Right lung (tissue), 5 donors: ENCODE results near the gene KRT35. TPM values are rescaled to one million over a fixed set of nuclear protein-coding genes. Genes with fewer than 3 reads are reported as not detected.
"Not testable (repeated sequence)": the region's sequence is repeated elsewhere in the genome, so short reads cannot be mapped to it uniquely, and the experiment has no call there.

Source experiments
- DNase-seq, 2 donors: peaks; one replicate each; pipeline ENCODE4 v3.0.0-alpha.2; 2013
- polyA plus RNA-seq, 5 donors: library from polyadenylated mRNA; unstranded; fragments of 120-200 nt; gene quantifications; one replicate each; pipeline versions ENCODE4 v1.2.1 to v1.2.3, GENCODE V29; 2013; ENCODE audit warnings: inconsistent platforms in 1 of 5, low replicate concordance in 1 of 5; ENCODE audit not compliant: insufficient read length in 5 of 5, insufficient read depth in 1 of 5

Gene KRT35
- polyA plus RNA-seq, 5 donors = not detected

DNA sequence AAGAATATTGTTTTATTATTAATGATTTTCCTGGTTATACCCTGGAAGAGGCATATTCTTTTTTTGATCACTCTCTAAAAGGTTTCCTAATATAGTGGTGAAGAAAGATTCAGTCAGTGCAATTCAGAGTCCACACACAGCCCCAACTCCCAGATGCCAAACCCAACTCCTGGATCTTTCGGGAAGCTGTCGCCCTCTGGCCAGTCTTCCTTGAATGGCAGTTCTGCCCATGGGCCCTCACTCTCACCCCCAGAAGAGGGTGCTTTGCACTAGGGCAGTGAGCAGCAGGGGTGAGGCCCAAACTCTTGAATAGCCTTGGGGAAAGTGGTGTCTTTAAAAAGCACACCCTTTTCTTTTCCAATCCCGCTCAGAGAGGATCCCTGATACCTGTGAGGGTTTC is 24.7 kb downstream of the KRT35 start:
- no peak for DNase-seq

DNA sequence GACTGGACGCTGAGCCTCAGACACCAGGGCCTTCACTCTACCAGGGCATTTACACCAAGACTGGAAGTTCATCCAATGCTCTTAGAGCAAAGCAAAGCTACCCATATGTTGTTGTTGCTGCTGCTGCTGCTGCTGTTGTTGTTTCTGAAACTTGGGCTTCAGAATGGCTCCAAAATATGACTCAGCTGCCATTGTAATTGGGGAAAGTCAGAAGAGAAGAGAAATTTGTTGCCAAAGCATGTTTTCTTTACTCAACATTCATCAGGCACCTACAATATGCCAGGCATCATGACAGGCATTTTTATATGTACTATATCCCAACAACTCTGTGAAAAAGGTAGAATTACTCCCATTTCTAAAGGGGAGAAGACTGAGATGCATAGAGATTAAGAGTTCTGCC is 25.7 kb downstream of the KRT35 start:
- no peak for DNase-seq

DNA sequence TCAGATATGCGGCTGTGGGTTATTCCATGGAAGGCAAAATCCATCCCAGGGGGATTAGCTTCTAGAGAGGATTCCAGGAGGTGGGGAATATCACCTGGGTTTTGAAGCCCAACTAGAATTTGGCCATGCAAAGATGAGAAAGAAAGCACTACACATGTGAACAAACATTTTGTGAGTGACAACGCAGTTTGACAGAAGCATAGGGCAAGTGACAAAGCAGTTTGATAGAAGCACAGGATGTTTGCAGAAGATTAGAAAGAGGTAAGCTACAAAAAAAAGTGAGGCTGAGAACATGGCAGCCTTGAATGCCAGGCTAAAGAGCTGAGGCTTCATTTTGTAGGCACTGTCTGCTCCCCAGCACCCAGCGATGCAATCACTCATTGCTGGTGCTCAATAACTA is 27.9 kb downstream of the KRT35 start:
- no peak for DNase-seq

DNA sequence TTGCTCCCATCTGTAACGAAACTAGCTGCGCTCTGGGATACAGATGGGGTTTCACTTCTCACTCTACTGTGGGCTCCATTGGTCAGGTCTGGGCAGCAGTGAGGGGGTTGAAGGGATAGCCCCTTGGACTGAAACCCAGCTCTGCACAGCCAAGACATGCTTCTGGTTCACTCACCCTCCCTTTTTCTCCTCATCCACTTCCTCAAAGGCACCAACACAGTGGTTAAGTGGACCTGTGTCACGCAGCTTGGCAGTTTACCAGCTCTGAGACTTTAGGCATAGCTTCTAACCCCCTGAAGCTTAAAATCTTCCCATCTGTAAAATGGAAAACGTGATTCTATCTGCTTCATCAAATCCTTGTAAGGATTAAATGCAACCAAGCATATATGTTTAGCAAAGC is 28.7 kb downstream of the KRT35 start:
- no peak for DNase-seq

DNA sequence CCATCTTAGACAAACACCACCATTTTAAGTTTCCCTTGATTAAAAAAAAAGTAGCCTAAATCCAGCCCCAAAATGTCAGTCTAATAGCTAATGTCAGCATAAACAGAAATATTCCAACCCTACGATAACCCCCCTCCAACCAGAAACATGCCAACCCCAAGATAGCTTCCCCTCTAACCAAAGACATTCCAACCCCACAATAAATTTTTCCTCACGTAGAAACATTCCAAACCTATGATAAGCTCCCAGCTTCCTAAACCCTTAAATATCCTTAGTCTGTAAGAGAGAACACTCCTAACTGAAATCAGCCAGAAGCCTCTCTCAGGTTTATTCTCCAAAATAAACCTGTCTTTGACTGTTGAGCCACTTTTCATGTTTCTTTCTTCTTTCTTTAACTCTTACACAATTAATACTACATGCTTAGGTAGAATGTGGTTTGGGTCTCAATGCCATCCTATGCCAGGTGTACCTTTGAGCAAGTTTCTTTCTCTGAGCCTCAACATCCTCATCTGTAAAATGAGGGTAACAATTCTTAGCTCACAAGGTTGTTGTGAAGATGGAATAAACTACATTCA is 29.7 kb downstream of the KRT35 start:
- DNase-seq = no peak

DNA sequence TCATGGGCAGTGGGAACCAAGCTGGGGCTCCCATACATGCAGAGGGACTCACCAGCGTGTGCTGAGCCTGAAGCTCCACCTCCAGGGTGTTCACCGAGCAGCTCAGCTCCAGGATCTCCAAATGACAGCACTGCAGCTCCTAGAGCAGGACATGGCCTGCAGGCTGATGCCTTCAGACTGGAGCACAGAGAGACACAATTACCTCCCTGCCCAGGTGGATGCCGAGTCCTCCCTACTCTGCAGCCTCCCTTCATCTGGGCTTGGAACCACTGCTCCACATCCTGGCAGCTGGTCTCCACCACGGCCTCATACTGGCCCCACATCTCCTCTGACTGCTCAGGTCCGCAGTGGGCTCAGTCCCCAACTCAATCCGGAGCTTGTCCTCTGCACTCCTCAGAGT is 31.9 kb downstream of the KRT35 start:
- no peak for DNase-seq

DNA sequence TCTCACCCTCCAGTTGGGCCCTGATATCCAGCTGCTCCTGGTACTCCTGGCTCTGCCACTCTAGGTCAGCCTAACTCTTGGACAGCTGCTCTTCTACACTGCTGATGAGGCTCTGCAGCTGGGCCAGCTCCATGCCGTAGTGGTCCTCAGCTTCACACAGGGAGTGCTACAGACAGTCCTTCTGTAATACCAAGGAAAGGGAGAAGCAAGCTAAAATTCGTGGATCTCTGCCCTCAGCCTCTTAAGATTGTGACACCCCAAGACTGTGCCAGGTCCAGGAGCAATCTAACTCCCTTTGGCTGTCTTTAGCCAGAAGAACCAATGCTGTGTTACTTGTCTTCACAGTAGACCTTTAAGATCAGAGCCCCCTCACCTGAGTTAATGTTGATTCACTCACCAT is 32.4 kb downstream of the KRT35 start:
- no peak for DNase-seq

DNA sequence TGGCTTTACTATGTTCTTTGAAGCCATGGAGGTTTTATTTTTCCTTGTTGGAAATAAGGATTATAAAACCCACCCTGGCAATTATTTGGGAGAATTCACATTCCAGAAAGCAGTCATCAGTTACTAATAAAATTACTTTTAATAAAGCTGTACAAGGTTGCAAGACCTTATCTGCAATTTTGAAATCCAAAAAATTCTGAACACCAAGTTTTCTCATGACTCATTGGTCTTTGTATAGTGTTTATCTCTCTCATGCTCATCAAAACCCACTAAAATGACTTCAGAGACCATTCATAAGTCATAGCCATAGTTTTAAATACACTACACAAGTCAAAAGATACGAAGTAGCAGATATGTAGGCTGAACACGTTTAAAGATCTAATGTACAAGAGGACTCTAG is 34.1 kb downstream of the KRT35 start:
- no peak for DNase-seq

DNA sequence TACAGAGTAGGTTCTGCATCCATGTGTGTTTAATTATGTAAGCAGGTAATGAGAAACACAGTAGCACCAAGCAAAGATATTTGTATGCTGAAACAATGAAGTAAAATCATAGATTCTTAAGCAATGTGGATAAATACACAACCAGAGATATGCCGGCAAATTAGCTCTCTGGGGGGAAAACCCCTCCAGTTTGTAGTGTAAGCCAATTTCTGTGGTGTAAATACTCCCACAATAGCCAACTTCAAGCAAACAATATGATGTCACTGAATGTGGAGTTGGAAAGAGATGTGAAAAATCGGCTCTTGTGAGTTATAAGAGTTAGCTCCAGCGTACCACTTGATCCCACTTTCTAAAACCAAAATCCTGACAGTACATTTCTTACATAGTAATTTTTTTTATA is 36.3 kb downstream of the KRT35 start:
- no peak for DNase-seq

DNA sequence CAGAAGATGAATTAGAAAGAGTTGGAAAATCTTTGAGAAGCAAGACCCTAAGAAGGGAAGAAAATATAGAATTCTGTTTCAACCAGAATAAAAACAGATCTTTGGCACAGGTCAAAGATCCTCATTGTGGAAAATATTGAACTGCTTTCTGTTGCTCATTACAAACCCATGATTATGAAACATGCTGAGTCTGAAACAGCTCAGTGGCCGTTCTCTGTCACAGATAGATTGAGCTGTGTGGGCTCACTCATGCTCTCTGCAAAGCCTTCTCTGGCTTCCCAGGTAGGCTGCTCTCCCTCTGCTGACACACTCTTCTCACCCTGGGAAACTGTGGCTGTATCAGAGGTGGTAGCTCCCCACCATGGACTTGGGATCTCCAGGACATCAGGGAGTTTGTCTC is 36.8 kb downstream of the KRT35 start:
- DNase-seq = no peak

DNA sequence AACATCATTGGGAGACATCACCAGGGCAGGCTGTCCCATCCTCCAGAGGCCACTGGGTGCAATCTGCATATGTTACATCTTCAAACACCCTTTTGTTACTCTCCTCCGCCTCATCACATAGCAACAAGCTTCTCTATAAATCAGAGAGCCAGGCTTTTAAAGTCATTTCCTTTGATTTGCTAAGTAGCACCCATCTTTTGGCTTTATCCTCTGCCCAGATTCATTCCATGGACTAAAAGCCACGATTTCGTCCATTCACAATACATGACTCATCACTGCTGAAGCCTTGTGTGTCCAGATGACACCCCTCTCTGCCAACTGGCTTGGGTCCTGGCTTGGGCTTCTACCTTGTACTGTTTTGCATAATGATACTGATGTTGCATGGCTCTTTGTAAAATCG is 38.2 kb downstream of the KRT35 start:
- DNase-seq = no peak

DNA sequence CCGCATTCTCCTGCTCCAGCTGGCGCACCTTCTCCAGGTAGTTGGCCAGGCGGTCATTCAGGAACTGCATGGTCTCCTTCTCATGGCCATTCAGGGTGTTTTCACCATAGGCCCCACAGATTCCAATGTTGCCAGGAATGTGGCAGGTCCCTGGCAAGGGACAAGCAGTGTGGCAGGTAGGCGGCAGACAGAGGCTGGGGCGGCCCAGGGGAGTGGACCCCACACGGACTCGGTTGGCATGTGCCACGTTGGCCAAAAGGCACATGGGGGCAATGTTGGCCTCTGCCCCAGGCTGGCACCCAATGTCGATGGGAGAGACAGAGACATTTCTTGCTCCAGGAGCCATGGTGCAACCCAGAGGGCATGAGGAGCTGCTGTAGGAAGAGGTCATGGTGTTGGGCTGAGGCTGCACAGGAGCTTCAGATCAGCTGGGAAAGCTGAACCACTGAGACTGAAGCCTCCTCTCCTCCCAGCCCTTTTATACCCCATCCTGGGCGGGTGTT is 40.4 kb downstream of the KRT35 start, which contains the start of gene KRT38:
Gene KRT38 (minus strand): TSS at position 453 of the 503 bp plus-strand sequence. CDS start 62 bp downstream, at position 391.
- DNase-seq = no peak

DNA sequence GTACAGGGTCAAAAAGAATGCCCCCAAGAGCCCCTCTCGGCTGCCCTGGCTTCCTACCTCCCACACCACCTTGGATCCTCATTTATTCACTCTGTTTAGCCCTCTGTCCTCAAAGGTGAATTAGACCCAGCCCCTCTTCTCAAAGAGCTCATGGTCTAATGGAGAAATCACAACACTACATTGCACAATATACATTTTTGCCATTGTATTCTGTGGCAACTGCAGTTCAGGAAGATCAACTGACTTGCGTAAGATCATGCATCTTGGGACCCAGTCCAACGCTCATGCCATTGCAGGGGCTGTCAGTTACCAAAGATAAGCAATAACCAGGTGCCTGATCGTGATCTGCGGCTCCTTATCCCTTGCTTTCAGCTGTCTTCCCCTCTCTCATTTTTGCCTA is 41.6 kb downstream of the KRT35 start:
- DNase-seq = no peak

DNA sequence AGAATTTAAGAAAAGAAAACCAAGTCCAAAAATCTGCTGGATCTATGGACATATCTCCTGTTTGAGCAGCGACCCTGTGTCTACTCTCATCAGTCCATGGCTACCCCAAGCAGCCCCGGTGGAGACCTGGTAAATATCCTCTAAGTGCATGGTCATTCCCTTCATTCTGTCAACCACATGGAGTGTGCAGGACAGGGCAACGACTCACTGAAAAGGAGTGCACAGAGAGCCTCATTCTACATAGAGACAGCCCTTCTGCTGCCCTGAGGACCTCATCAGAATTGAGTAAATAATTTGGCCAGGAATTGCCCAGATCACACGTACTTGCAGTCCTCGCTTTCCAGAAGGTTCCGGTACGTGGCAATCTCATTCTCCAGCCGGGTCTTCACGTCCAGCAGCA is 43.2 kb downstream of the KRT35 start:
- DNase-seq = no peak

DNA sequence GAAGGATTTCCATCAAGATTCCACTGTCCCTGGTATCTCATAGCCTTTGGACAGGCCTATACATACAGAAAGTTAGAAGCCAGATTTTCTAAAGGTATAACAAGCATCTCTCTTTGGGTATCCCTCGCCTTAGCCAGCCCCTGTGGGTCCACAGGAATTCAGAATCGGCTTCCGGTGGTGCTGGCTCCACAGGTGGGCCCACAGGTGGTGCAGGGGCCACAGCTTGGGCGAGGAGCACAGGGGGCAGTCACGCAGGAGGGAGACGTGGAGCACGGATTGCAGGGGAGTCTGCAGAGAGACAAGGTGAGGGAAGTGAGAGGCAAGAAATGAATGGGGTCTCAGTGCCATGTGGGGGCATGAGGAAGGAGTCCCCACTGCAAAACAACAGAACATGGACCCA is 43.7 kb downstream of the KRT35 start:
- no peak for DNase-seq

DNA sequence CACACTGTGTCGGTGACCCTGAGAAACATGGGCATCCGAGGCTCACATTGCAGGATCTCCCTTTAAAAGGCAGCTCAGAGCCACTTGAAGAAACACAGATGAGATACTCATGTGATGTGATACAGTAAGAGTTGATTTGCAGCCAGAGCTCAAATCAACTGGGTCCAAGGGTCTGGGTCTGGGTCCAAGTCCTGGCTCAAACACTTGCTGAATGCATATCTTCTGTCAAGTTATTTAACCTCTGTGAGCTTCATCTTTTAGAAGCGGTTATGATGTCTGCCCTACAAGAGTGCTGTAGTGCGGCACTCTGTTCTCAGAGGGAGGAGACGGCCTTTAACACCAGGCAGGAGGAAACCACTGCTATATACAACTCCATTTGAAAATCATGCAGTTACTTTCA is 46.5 kb downstream of the KRT35 start:
- DNase-seq = no peak

DNA sequence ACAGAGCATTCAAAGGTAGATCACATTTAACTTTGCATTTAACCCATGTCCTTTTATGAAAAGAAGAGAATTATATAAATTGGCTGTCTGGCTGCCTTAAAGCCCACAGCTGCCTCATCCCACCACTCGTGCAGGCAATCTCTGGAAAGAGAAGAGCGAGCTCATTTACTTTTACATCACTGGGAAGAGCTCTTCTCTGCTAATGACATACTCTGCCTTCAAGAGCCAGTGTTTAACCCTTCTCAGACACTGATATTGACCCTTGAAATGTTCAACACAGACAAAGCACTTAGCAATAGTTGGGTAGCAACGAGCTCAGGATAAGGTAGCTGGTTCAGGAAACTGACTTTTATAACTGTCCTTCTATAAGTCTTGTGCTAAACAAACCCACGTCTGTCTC is 46.9 kb downstream of the KRT35 start:
- no peak for DNase-seq

DNA sequence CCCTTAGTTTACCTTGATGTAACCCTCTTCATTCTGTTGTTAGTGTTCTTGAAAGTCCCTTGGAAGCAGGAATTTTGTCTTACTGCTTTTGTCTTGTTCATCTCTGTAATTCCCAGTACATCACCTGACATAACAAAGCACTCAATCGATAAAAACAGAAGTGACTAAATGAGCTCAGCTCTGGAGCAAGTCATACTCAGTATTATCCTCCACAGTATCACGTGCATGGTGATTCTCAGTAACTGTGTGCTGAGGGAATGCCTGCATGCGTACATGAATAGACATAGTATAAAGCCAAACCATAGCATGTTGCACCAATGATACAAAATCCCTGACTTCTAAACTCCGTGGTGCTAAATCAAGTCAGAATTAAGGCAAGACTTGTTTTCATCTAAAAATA is 47.4 kb downstream of the KRT35 start:
- DNase-seq = no peak

DNA sequence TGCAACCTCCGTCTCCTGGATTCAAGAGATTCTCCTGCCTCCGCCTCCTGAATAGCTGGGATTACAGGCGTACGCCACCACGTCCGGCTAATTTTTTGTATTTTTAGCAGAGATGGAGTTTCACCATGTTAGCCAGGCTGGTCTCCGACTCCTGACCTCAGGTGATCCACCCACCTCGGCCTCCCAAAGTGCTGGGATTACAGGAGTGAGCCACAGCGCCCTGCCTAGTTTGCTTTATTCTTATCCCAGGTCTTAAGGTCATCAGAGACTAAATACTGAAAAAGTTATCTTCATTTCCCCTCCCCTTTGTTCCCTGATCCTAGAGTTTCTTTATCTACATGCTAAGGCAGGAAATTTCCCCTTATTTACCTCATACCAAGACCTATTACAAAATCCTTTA is 50.6 kb downstream of the KRT35 start:
- not testable (repeated sequence) for DNase-seq

DNA sequence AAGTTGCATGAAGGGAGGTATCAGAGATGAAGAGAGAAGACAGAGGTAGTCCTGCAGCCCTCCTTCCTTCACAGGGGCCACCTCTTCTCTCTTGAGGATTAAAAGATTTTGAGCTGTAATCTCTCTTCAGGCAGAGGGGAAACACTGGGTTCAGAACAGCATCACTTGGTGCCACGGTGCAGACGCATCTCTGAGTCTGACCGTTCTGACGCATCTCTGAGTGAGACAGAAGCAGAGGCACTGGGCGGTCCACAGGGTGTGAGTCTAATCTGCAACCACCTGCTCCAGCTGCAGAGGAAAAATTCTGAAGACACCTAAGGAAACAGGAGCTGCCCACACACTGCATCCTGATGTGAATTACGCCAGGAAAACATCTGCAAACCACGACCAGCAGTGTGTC is 51.3 kb downstream of the KRT35 start:
- no peak for DNase-seq

DNA sequence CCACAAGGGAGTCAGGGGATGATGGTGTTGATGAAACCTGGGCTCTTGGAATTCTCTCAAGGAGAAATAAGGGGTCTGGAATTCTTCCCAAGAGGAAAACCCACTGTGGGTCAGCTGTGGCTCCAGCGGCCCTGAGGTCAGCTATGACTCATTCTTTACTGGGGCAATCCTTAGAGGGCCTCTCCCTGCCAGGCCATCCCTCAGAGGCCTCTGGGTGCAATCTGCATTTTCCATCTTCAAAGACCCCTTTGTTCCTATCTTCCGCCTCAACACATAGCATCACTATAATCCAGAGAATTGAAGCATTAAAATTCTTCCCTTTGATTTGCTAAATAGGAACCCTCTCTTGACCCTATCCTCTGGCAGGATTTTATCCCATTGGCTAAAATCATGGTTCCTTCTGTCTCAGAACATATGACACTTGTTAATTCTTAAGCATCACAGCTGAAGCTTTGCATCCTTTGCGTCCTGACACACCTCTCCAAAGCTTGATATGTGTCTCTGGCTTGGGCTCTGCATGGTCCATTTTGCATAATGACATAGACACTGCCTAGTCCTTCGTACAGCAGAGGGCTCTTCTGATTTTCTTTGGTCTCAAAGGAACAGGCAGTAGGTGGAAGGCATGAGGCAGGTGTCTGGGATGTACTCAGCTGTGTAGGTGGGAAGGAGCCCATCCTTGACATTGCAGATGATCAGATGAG is 52.2 kb downstream of the KRT35 start:
- DNase-seq = no peak
